HepG2 (cell line): ENCODE data around the gene ARHGEF4. TPM values are rescaled to one million over a fixed set of nuclear protein-coding genes. Genes with fewer than 3 reads are reported as not detected.

Experiments
- E2F2 ChIP-seq: sonication (generic); formaldehyde crosslinking; IDR thresholded peaks from 2 replicates; pipeline ENCODE4 v1.4.0; 2020; ENCODE audit warnings: missing genetic modification reagents, borderline replicate concordance
- ZNF441 ChIP-seq: sonication (generic); formaldehyde crosslinking; IDR thresholded peaks from 2 replicates; pipeline ENCODE4 v1.7.0; 2021; ENCODE audit warnings: missing genetic modification reagents, borderline replicate concordance
- ZNF552 ChIP-seq: sonication (generic); formaldehyde crosslinking; IDR thresholded peaks from 2 replicates; pipeline ENCODE4 v1.9.0; 2022; ENCODE audit warnings: missing genetic modification reagents, mild to moderate bottlenecking, borderline replicate concordance
- ZNF672 ChIP-seq: sonication (generic); formaldehyde crosslinking; IDR thresholded peaks from 2 replicates; pipeline ENCODE4 v1.8.1; 2022; ENCODE audit warnings: missing genetic modification reagents
- polyA plus RNA-seq, 8 experiments: library from polyadenylated mRNA; depleted of rRNA in 3 of 8; stranded (reverse) in 7 of 8; unstranded in 1 of 8; fragments of >200 nt; fragmentation: Illumina TruSeq in 4 of 8; extraction: Trizol in 4 of 8; gene quantifications; 2 replicates each; pipeline versions ENCODE4 v1.2.1 to v1.2.3, GENCODE V29; 2011 to 2016; ENCODE audit warnings: low read depth in 4 of 8, missing spikeins in 1 of 8, mixed read lengths in 1 of 8; ENCODE audit not compliant: insufficient read depth in 1 of 8
- total RNA-seq, 5 experiments: library from RNA; depleted of rRNA; stranded (reverse); fragments of >200 nt; fragmentation: Illumina TruSeq; extraction: Trizol; gene quantifications; 2 replicates each; pipeline ENCODE4 v1.2.3, GENCODE V29; 2016; ENCODE audit warnings: low read depth in 1 of 5
- TF ChIP-seq, protein P1 (sequence below): IDR thresholded peaks from 2 replicates; pipeline ENCODE4 v1.6.1; 2016; ENCODE audit warnings: low read depth, missing genetic modification reagents, missing compliant biosample characterization
- TF ChIP-seq, protein P2 (sequence below): sonication (generic); formaldehyde crosslinking; IDR thresholded peaks from 2 replicates; pipeline ENCODE4 v1.4.0; 2020; ENCODE audit warnings: missing genetic modification reagents
- TF ChIP-seq, protein P3 (sequence below): fragments of 450-650 bp; IDR thresholded peaks from 2 replicates; pipeline ENCODE4 v1.6.1; 2016

Gene ARHGEF4
- total and polyA plus RNA-seq, 2 of the 13 experiments (the other 11 are each of a cell fraction or from before 2014, with no cell fraction given) = 0.11 to 0.13 TPM

GRCh38 chr2:130849896-130850787 lies 13.4 kb downstream of the ARHGEF4 start (continued):
- TF ChIP-seq, protein P1, sequence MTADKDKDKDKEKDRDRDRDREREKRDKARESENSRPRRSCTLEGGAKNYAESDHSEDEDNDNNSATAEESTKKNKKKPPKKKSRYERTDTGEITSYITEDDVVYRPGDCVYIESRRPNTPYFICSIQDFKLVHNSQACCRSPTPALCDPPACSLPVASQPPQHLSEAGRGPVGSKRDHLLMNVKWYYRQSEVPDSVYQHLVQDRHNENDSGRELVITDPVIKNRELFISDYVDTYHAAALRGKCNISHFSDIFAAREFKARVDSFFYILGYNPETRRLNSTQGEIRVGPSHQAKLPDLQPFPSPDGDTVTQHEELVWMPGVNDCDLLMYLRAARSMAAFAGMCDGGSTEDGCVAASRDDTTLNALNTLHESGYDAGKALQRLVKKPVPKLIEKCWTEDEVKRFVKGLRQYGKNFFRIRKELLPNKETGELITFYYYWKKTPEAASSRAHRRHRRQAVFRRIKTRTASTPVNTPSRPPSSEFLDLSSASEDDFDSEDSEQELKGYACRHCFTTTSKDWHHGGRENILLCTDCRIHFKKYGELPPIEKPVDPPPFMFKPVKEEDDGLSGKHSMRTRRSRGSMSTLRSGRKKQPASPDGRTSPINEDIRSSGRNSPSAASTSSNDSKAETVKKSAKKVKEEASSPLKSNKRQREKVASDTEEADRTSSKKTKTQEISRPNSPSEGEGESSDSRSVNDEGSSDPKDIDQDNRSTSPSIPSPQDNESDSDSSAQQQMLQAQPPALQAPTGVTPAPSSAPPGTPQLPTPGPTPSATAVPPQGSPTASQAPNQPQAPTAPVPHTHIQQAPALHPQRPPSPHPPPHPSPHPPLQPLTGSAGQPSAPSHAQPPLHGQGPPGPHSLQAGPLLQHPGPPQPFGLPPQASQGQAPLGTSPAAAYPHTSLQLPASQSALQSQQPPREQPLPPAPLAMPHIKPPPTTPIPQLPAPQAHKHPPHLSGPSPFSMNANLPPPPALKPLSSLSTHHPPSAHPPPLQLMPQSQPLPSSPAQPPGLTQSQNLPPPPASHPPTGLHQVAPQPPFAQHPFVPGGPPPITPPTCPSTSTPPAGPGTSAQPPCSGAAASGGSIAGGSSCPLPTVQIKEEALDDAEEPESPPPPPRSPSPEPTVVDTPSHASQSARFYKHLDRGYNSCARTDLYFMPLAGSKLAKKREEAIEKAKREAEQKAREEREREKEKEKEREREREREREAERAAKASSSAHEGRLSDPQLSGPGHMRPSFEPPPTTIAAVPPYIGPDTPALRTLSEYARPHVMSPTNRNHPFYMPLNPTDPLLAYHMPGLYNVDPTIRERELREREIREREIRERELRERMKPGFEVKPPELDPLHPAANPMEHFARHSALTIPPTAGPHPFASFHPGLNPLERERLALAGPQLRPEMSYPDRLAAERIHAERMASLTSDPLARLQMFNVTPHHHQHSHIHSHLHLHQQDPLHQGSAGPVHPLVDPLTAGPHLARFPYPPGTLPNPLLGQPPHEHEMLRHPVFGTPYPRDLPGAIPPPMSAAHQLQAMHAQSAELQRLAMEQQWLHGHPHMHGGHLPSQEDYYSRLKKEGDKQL = no peak
- TF ChIP-seq, protein P2, sequence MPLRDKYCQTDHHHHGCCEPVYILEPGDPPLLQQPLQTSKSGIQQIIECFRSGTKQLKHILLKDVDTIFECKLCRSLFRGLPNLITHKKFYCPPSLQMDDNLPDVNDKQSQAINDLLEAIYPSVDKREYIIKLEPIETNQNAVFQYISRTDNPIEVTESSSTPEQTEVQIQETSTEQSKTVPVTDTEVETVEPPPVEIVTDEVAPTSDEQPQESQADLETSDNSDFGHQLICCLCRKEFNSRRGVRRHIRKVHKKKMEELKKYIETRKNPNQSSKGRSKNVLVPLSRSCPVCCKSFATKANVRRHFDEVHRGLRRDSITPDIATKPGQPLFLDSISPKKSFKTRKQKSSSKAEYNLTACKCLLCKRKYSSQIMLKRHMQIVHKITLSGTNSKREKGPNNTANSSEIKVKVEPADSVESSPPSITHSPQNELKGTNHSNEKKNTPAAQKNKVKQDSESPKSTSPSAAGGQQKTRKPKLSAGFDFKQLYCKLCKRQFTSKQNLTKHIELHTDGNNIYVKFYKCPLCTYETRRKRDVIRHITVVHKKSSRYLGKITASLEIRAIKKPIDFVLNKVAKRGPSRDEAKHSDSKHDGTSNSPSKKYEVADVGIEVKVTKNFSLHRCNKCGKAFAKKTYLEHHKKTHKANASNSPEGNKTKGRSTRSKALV = no peak
- no peak for TF ChIP-seq ZNF672 (CRISPR knock-in tag)
- TF ChIP-seq, protein P3, sequence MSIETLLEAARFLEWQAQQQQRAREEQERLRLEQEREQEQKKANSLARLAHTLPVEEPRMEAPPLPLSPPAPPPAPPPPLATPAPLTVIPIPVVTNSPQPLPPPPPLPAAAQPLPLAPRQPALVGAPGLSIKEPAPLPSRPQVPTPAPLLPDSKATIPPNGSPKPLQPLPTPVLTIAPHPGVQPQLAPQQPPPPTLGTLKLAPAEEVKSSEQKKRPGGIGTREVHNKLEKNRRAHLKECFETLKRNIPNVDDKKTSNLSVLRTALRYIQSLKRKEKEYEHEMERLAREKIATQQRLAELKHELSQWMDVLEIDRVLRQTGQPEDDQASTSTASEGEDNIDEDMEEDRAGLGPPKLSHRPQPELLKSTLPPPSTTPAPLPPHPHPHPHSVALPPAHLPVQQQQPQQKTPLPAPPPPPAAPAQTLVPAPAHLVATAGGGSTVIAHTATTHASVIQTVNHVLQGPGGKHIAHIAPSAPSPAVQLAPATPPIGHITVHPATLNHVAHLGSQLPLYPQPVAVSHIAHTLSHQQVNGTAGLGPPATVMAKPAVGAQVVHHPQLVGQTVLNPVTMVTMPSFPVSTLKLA = no peak
- no peak for TF ChIP-seq ZNF552
- TF ChIP-seq E2F2 = no peak
- TF ChIP-seq ZNF441 (CRISPR knock-in tag) = no peak
